H1 (cell line): ENCODE results near the gene PHF3. TPM values are rescaled to one million over a fixed set of nuclear protein-coding genes. Genes with fewer than 3 reads are reported as not detected.

Source experiments
- CTCF ChIA-PET: fragments of 300-600 bp; sonication (Branson Sonifier 250); formaldehyde crosslinking; loops from one replicate; lab custom pipeline; 2021; ENCODE audit not compliant: partially characterized antibody; lab: Charles Lee
- POLR2A ChIA-PET: fragments of 300-600 bp; sonication (Branson Sonifier 250); formaldehyde crosslinking; loops from one replicate; lab custom pipeline; 2021; ENCODE audit warnings: inconsistent platforms; ENCODE audit not compliant: partially characterized antibody; lab: Charles Lee
- DNase-seq, 2 experiments: peaks; one replicate each; pipeline versions ENCODE4 v3.0.0 to v3.0.0-alpha.2; 2010 to 2022; ENCODE audit warnings: low spot score in 2 of 2, low read depth in 1 of 2, mixed read lengths in 1 of 2
- FAIRE-seq: peaks from 2 replicates; lab custom pipeline; 2011; peaks lifted over from hg19 to GRCh38; lab: Jason Lieb, UNC
- H2AFZ ChIP-seq: 2 replicates; pipeline ENCODE4 v1.8.1; 2012; ENCODE audit warnings: low read length, inconsistent platforms
- H2AK5ac ChIP-seq: 2 replicates; pipeline ENCODE4 v1.6.1; 2013; ENCODE audit warnings: low read depth, low read length
- H2BK120ac ChIP-seq: replicated peaks from 2 replicates; pipeline ENCODE3; 2013; ENCODE audit warnings: low read depth, low read length, inconsistent platforms
- H2BK12ac ChIP-seq: 2 replicates; pipeline ENCODE4 v1.6.1; 2013; ENCODE audit warnings: low read depth, low read length
- H2BK15ac ChIP-seq: 2 replicates; pipeline ENCODE4 v1.6.1; 2013; ENCODE audit warnings: low read length
- H2BK20ac ChIP-seq: 2 replicates; pipeline ENCODE4 v1.6.1; 2013; ENCODE audit warnings: low read length
- H2BK5ac ChIP-seq: 2 replicates; pipeline ENCODE4 v1.6.1; 2013; ENCODE audit warnings: low read depth, low read length
- H3K14ac ChIP-seq: 2 replicates; pipeline ENCODE4 v1.6.1; 2013; ENCODE audit warnings: inconsistent platforms; ENCODE audit not compliant: insufficient read length
- H3K18ac ChIP-seq: 2 replicates; pipeline ENCODE4 v1.6.1; 2013; ENCODE audit warnings: low read length; ENCODE audit errors: extremely low read depth
- H3K23ac ChIP-seq: 2 replicates; pipeline ENCODE4 v1.6.1; 2013; ENCODE audit warnings: inconsistent platforms; ENCODE audit not compliant: insufficient read length
- H3K23me2 ChIP-seq: 2 replicates; pipeline ENCODE4 v1.6.1; 2013; ENCODE audit warnings: low read depth, low read length
- H3K27ac ChIP-seq: 2 replicates; pipeline ENCODE4 v1.6.1; 2011; ENCODE audit warnings: low read depth, low read length, inconsistent platforms
- H3K27me3 ChIP-seq, 4 experiments: replicated peaks in 1 of 4; 1 replicate in 1 of 4; 2 replicates in 3 of 4; pipeline versions ENCODE4 v1.6.1 to v1.8.1; 2011 to 2013; ENCODE audit warnings: low read length in 3 of 4, mild to moderate bottlenecking in 3 of 4, inconsistent platforms in 2 of 4, mixed read lengths in 2 of 4, moderate library complexity in 1 of 4; ENCODE audit not compliant: control insufficient read depth in 3 of 4, insufficient read depth in 3 of 4; ENCODE audit errors: extremely low read depth in 1 of 4
- H3K36me3 ChIP-seq, 4 experiments: 2 replicates each; pipeline versions ENCODE4 v1.6.1 to v1.8.1; 2011 to 2013; ENCODE audit warnings: mild to moderate bottlenecking in 4 of 4, low read length in 3 of 4, moderate library complexity in 2 of 4, control low read depth in 1 of 4, inconsistent platforms in 1 of 4; ENCODE audit not compliant: insufficient read depth in 4 of 4, control insufficient read depth in 2 of 4
- H3K4ac ChIP-seq: replicated peaks from 2 replicates; pipeline ENCODE3; 2013; ENCODE audit warnings: low read length, low read depth, mixed read lengths, inconsistent platforms; ENCODE audit not compliant: insufficient read length
- H3K4me1 ChIP-seq, 4 experiments: replicated peaks in 1 of 4; 1 replicate in 1 of 4; 2 replicates in 3 of 4; pipeline versions ENCODE4 v1.6.1 to v1.8.1; 2011 to 2013; ENCODE audit warnings: low read length in 3 of 4, inconsistent platforms in 2 of 4, mixed read lengths in 1 of 4; ENCODE audit not compliant: insufficient read depth in 4 of 4, control insufficient read depth in 3 of 4
- H3K4me2 ChIP-seq, 2 experiments: 2 replicates each; pipeline versions ENCODE4 v1.6.1 to v1.8.1; 2011 to 2013; ENCODE audit warnings: low read depth in 2 of 2, low read length in 2 of 2, control low read depth in 1 of 2, inconsistent platforms in 1 of 2, mild to moderate bottlenecking in 1 of 2; ENCODE audit not compliant: insufficient read depth in 1 of 2
- H3K4me3 ChIP-seq, 4 experiments: fragments of 200-600, 300-600 bp in 1 of 4; sonication (generic), shearing (Covaris generic), sonication (Bioruptor Twin) in 1 of 4; 2 replicates each; pipeline versions ENCODE4 v1.5.1 to v1.8.1; 2011 to 2016; ENCODE audit warnings: low read length in 4 of 4, low read depth in 3 of 4, control low read depth in 2 of 4, inconsistent platforms in 2 of 4, mild to moderate bottlenecking in 2 of 4, mixed read lengths in 1 of 4, moderate library complexity in 1 of 4; ENCODE audit not compliant: insufficient read depth in 2 of 4; ENCODE audit errors: extremely low read depth in 1 of 4
- H3K56ac ChIP-seq: replicated peaks from 2 replicates; pipeline ENCODE3; 2013; ENCODE audit warnings: low read depth, mild to moderate bottlenecking, mixed read lengths, low read length, inconsistent platforms; ENCODE audit not compliant: insufficient read length
- H3K79me1 ChIP-seq: 2 replicates; pipeline ENCODE4 v1.6.1; 2013; ENCODE audit warnings: low read depth, low read length, control low read depth
- H3K79me2 ChIP-seq, 2 experiments: 2 replicates each; pipeline versions ENCODE4 v1.6.1 to v1.8.1; 2012 to 2013; ENCODE audit warnings: low read length in 2 of 2, mild to moderate bottlenecking in 2 of 2, inconsistent platforms in 1 of 2; ENCODE audit not compliant: insufficient read depth in 2 of 2, control insufficient read depth in 1 of 2
- H3K9ac ChIP-seq, 4 experiments: replicated peaks in 1 of 4; 1 replicate in 1 of 4; 2 replicates in 3 of 4; pipeline versions ENCODE4 v1.6.1 to v1.8.1; 2011 to 2013; ENCODE audit warnings: low read depth in 3 of 4, low read length in 3 of 4, control low read depth in 2 of 4, mild to moderate bottlenecking in 2 of 4, moderate library complexity in 2 of 4, inconsistent platforms in 1 of 4; ENCODE audit errors: extremely low read depth in 1 of 4
- H3K9me3 ChIP-seq, 2 experiments: 2 replicates each; pipeline versions ENCODE4 v1.6.1 to v1.8.1; 2012 to 2013; ENCODE audit warnings: mild to moderate bottlenecking in 2 of 2, moderate library complexity in 2 of 2, control low read depth in 1 of 2, inconsistent platforms in 1 of 2, low read depth in 1 of 2, low read length in 1 of 2, mixed read lengths in 1 of 2; ENCODE audit not compliant: insufficient read depth in 2 of 2
- H4K20me1 ChIP-seq, 2 experiments: replicated peaks in 1 of 2; 2 replicates each; pipeline versions ENCODE3 to v1.8.1; 2011 to 2013; ENCODE audit warnings: inconsistent platforms in 2 of 2, low read length in 2 of 2, mild to moderate bottlenecking in 1 of 2; ENCODE audit not compliant: insufficient read depth in 2 of 2, control insufficient read depth in 1 of 2
- H4K5ac ChIP-seq: 2 replicates; pipeline ENCODE4 v1.6.1; 2013; ENCODE audit warnings: low read length, low read depth, mixed read lengths, inconsistent platforms; ENCODE audit not compliant: insufficient read length
- H4K8ac ChIP-seq: 2 replicates; pipeline ENCODE4 v1.8.0; 2013; ENCODE audit warnings: mild to moderate bottlenecking, moderate library complexity, low read length, inconsistent platforms; ENCODE audit not compliant: insufficient read depth; ENCODE audit errors: extremely low read depth
- H4K91ac ChIP-seq: replicated peaks from 2 replicates; pipeline ENCODE3; 2013; ENCODE audit warnings: low read length, mixed read lengths, inconsistent platforms; ENCODE audit not compliant: insufficient read length
- CBX8 ChIP-seq: fragments of 300-800, 300-1000 bp; sonication (generic); IDR thresholded peaks from 2 replicates; pipeline ENCODE4 v1.7.1; 2016; ENCODE audit warnings: low read depth, low read length, borderline replicate concordance
- CHD1 ChIP-seq: IDR thresholded peaks from 2 replicates; pipeline ENCODE4 v1.6.1; 2012; ENCODE audit warnings: low read depth, low read length, improper control_type of control experiment
- CHD2 ChIP-seq: IDR thresholded peaks from 2 replicates; pipeline ENCODE4 v1.6.1; 2012; ENCODE audit warnings: low read length, improper control_type of control experiment
- EGR1 ChIP-seq: IDR thresholded peaks from 2 replicates; pipeline ENCODE4 v1.6.1; 2011; ENCODE audit warnings: low read depth, low read length, borderline replicate concordance
- EZH2 ChIP-seq: fragments of 200-600 bp; sonication (generic); IDR thresholded peaks from 2 replicates; pipeline ENCODE4 v1.7.1; 2012; ENCODE audit warnings: low read depth, mild to moderate bottlenecking, moderate library complexity, low read length, inconsistent platforms; ENCODE audit not compliant: severe bottlenecking
- FOSL1 ChIP-seq: IDR thresholded peaks from 2 replicates; pipeline ENCODE4 v1.6.1; 2011; ENCODE audit warnings: mild to moderate bottlenecking, low read depth, low read length, moderate library complexity; ENCODE audit not compliant: insufficient read depth
- HDAC6 ChIP-seq: IDR thresholded peaks from one replicate; pipeline ENCODE4 v1.7.1; 2012; ENCODE audit warnings: low read depth, mild to moderate bottlenecking, inconsistent platforms, low read length, moderate library complexity
- MAFK ChIP-seq: IDR thresholded peaks from 2 replicates; pipeline ENCODE4 v1.6.1; 2012; ENCODE audit warnings: low read depth, mild to moderate bottlenecking, improper control_type of control experiment, low read length
- POLR2A ChIP-seq, 2 experiments: IDR thresholded peaks; 1 replicate in 1 of 2; 2 replicates in 1 of 2; pipeline ENCODE4 v1.6.1; 2011; ENCODE audit warnings: low read depth in 2 of 2, low read length in 2 of 2, mild to moderate bottlenecking in 2 of 2; ENCODE audit errors: control extremely low read depth in 1 of 2
- SAP30 ChIP-seq: fragments of 300-600 bp; sonication (generic); IDR thresholded peaks from 2 replicates; pipeline ENCODE4 v1.7.1; 2012; ENCODE audit warnings: low read length, moderate library complexity, mild to moderate bottlenecking, inconsistent platforms; ENCODE audit not compliant: insufficient read depth, insufficient replicate concordance
- SIRT6 ChIP-seq: IDR thresholded peaks from one replicate; pipeline ENCODE4 v1.7.1; 2012; ENCODE audit warnings: low read length, inconsistent platforms
- SP2 ChIP-seq: IDR thresholded peaks from 2 replicates; pipeline ENCODE4 v1.6.1; 2012; ENCODE audit warnings: mild to moderate bottlenecking, low read length, inconsistent platforms
- SUZ12 ChIP-seq: fragments of 200-600 bp; sonication (generic); IDR thresholded peaks from 2 replicates; pipeline ENCODE4 v1.6.1; 2012; ENCODE audit warnings: mild to moderate bottlenecking, inconsistent platforms, low read length, moderate library complexity, mixed read lengths
- TCF12 ChIP-seq: IDR thresholded peaks from 2 replicates; pipeline ENCODE4 v1.6.1; 2011; ENCODE audit warnings: low read depth, mild to moderate bottlenecking, low read length
- TEAD4 ChIP-seq: IDR thresholded peaks from 2 replicates; pipeline ENCODE4 v1.6.1; 2012; ENCODE audit warnings: low read depth, low read length, inconsistent platforms, mixed read lengths
- WGBS, 2 experiments: shearing (Covaris generic) in 1 of 2; methylation state at CpG; one replicate each; pipeline versions ENCODE4 v1.1.6 to v1.1.7; 2013 to 2015; ENCODE audit warnings: low lambda C conversion rate in 2 of 2, mixed read lengths in 2 of 2, inconsistent platforms in 1 of 2, low coverage in 1 of 2, missing lambda C conversion rate in 1 of 2; ENCODE audit not compliant: insufficient replicate concordance in 2 of 2, insufficient coverage in 1 of 2, insufficient read length in 1 of 2; ENCODE audit errors: extremely low coverage in 1 of 2, missing lambda C conversion rate in 1 of 2; 5-methylcytosine and 5-hydroxymethylcytosine counted together
- polyA plus RNA-seq, 7 experiments: library from polyadenylated mRNA; depleted of rRNA in 3 of 7; stranded (reverse) in 5 of 7; unstranded in 2 of 7; fragments of >200 nt in 5 of 7; fragments of 200-250 nt in 2 of 7; gene quantifications; 1 replicate in 5 of 7; 2 replicates in 1 of 7; 4 replicates in 1 of 7; pipeline versions ENCODE4 v1.2.1 to v1.2.3, GENCODE V29; 2011 to 2013; ENCODE audit warnings: missing spikeins in 2 of 7, mixed read lengths in 2 of 7
- total RNA-seq: library from RNA; stranded (reverse); fragmentation: NEBNext Ultra II Directional; extraction: Animal tissue kit (Norgen Biotek cat#: 25700); gene quantifications from 2 replicates; pipeline ENCODE4 v1.2.1, GENCODE V29; 2021
- TF ChIP-seq, protein P1 (sequence below): IDR thresholded peaks from 2 replicates; pipeline ENCODE4 v1.6.1; 2012; ENCODE audit warnings: inconsistent platforms

The PHF3 gene
- total and polyA plus RNA-seq, 2 of the 8 experiments (the other 6 are each of a cell fraction or from before 2014, with no cell fraction given), result 10.1 to 69.3 TPM

DNA sequence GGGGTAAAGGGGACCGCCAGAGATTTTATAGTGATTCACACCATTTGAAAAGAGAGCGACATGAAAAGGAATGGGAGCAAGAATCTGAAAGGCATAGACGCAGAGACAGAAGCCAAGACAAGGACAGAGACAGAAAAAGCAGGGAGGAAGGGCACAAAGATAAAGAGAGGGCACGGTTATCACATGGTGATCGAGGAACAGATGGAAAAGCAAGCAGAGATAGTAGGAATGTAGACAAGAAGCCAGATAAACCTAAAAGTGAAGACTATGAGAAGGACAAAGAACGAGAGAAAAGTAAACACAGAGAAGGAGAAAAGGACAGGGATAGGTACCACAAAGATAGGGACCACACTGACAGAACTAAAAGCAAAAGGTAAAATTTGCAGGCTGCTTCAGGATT is 77.7 kb downstream of the PHF3 start:
- CTCF ChIA-PET, result no interaction called here
- FAIRE-seq, result no peak
- no peak for TF ChIP-seq SIRT6
- no peak for TF ChIP-seq TCF12
- TF ChIP-seq CHD1, result no peak
- no peak for TF ChIP-seq CHD2
- no peak for TF ChIP-seq EZH2
- TF ChIP-seq POLR2A (IDR thresholded peaks at IDR 0.05; ENCODE audit: control extremely low read depth in 1 of 2, low read depth in 2 of 2, low read length in 2 of 2), result no peak; a peak in 1 of 3 replicates
- TF ChIP-seq SAP30, result no peak
- no peak for TF ChIP-seq EGR1
- no peak for TF ChIP-seq SP2
- TF ChIP-seq, protein P1, sequence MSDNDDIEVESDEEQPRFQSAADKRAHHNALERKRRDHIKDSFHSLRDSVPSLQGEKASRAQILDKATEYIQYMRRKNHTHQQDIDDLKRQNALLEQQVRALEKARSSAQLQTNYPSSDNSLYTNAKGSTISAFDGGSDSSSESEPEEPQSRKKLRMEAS, result no peak
- no peak for TF ChIP-seq CBX8
- no peak for TF ChIP-seq HDAC6
- no peak for TF ChIP-seq MAFK
- TF ChIP-seq SUZ12, result no peak
- TF ChIP-seq FOSL1, result no peak
- no peak for TF ChIP-seq TEAD4

More for the DNA sequence above, 77.7 kb downstream of the PHF3 start:
- no peaks in the 10 kb centered on the region for H3K27me3 ChIP-seq
- no peaks in the 10 kb centered on the region for H3K23me2 ChIP-seq
- no peak for DNase-seq
- 96% methylated on average over 6 of the region's 6 CpGs; no CpG with 5 or more reads in 1 of the 2 experiments for WGBS, 2 experiments
- no peak overlapping the region for H3K9ac ChIP-seq
- H4K5ac ChIP-seq, result no peak overlapping the region
- no peak overlapping the region for H3K27ac ChIP-seq
- no peak overlapping the region for H3K23ac ChIP-seq
- H2AK5ac ChIP-seq, result no peak overlapping the region
- no peak overlapping the region for H3K4me2 ChIP-seq
- H3K79me1 ChIP-seq, result no peaks in the 10 kb centered on the region
- H2BK120ac ChIP-seq, result no peak overlapping the region
- no peak overlapping the region for H3K4me3 ChIP-seq
- peaks cover 2 to 55% (median 30%) of the 10 kb centered on the region in 4 experiments; a peak in 7 of 8 replicates for H3K36me3 ChIP-seq
- H2BK20ac ChIP-seq, result no peak overlapping the region
- no peaks in the 10 kb centered on the region for H4K20me1 ChIP-seq
- H2AFZ ChIP-seq, result no peak overlapping the region
- no peaks in the 10 kb centered on the region for H3K79me2 ChIP-seq
- H3K14ac ChIP-seq, result no peak overlapping the region
- H3K4ac ChIP-seq, result no peak overlapping the region
- no peak overlapping the region for H3K56ac ChIP-seq
- no peak overlapping the region for H3K18ac ChIP-seq
- POLR2A ChIA-PET, result no interaction called here
- H4K8ac ChIP-seq, result no peak overlapping the region
- H2BK12ac ChIP-seq, result no peak overlapping the region
- no peak overlapping the region for H4K91ac ChIP-seq
- H2BK15ac ChIP-seq, result no peak overlapping the region
- H2BK5ac ChIP-seq, result no peak overlapping the region
- no peaks in the 10 kb centered on the region for H3K9me3 ChIP-seq
- H3K4me1 ChIP-seq, result no peaks in the 10 kb centered on the region
